NCI-H2171 treated with DMSO at 0.1 percent for 48 hours (cell line): Measurements from ENCODE around the gene NTRK1.

ENCODE experiments used
- DNase-seq: peaks from one replicate; lab custom pipeline; 2025; lab: John Stamatoyannopoulos, UW

Gene NTRK1

GRCh38 chr1:156857532-156857931, 3.1 kb upstream of the NTRK1 start:
- DNase-seq: no peak

GRCh38 chr1:156858555-156858956, 2.1 kb upstream of the NTRK1 start:
- peak; percentile 42 for DNase-seq

- peak; percentile 48 for DNase-seq
Observed at GRCh38 chr1:156858959-156859522, 1.6 kb upstream of the NTRK1 start, which contains the start of gene INSRR. Gene INSRR, minus strand, starts transcription at chr1:156859117. Its CDS starts 496 bp downstream, at chr1:156858621.

- DNase-seq: peak; percentile 60
Observed at GRCh38 chr1:156859523-156860112, 1.0 kb upstream of the NTRK1 start.

GRCh38 chr1:156860113-156860627, 495 bp upstream of the NTRK1 start:
- DNase-seq: peak; percentile 60

GRCh38 chr1:156862584-156862983, 1.9 kb downstream of the NTRK1 start:
- DNase-seq: no peak

- DNase-seq: no peak
Observed at GRCh38 chr1:156862997-156863599, 2.4 kb downstream of the NTRK1 start.

- DNase-seq: no peak
Observed at GRCh38 chr1:156863631-156864030, 3.0 kb downstream of the NTRK1 start.

- DNase-seq: no peak
Observed at GRCh38 chr1:156864796-156865195, 4.1 kb downstream of the NTRK1 start.

GRCh38 chr1:156865258-156865657, 4.6 kb downstream of the NTRK1 start:
- no peak for DNase-seq

- DNase-seq: no peak
Observed at GRCh38 chr1:156865865-156866248, 5.2 kb downstream of the NTRK1 start.

- peak; percentile 31 for DNase-seq
Observed at GRCh38 chr1:156866249-156866909, 5.7 kb downstream of the NTRK1 start.

GRCh38 chr1:156868341-156868740, 7.7 kb downstream of the NTRK1 start:
- peak; percentile 62 for DNase-seq

GRCh38 chr1:156869455-156869854, 8.8 kb downstream of the NTRK1 start:
- DNase-seq: no peak

GRCh38 chr1:156873659-156874058, 13.0 kb downstream of the NTRK1 start:
- no peak for DNase-seq

GRCh38 chr1:156874142-156874541, 13.5 kb downstream of the NTRK1 start:
- no peak for DNase-seq

- DNase-seq: no peak
Observed at GRCh38 chr1:156874572-156875340, 14.1 kb downstream of the NTRK1 start.

- DNase-seq: no peak
Observed at GRCh38 chr1:156875341-156875615, 14.6 kb downstream of the NTRK1 start.

GRCh38 chr1:156876281-156876680, 15.6 kb downstream of the NTRK1 start:
- no peak for DNase-seq

- peak; percentile 28 for DNase-seq
Observed at GRCh38 chr1:156877433-156878170, 16.9 kb downstream of the NTRK1 start.

- DNase-seq: no peak
Observed at GRCh38 chr1:156879876-156880275, 19.2 kb downstream of the NTRK1 start.

GRCh38 chr1:156880473-156880872, 19.8 kb downstream of the NTRK1 start:
- DNase-seq: peak; percentile 37
